Measurements from ENCODE around the gene NEK5.

NEK5 gene

GRCh38 chr13:52156724-52157261 is 27.9 kb upstream of the NEK5 start:
- no peak for TF ChIP-seq ZNF70 (CRISPR knock-in tag; IDR thresholded peaks at IDR 0.05)
- TF ChIP-seq TOX (CRISPR knock-in tag; IDR thresholded peaks at IDR 0.05; ENCODE audit: borderline replicate concordance) = no peak
- TF ChIP-seq ZNF8 (CRISPR knock-in tag; IDR thresholded peaks at IDR 0.05) = no peak
- no peak for TF ChIP-seq PATZ1 (CRISPR knock-in tag; IDR thresholded peaks at IDR 0.05; ENCODE audit: borderline replicate concordance)

GRCh38 chr13:52155177-52155576 is 26.3 kb upstream of the NEK5 start:
- no peak for TF ChIP-seq PPARA (CRISPR knock-in tag; IDR thresholded peaks at IDR 0.05; ENCODE audit: borderline replicate concordance)
- TF ChIP-seq OSR1 (CRISPR knock-in tag; IDR thresholded peaks at IDR 0.05) = no peak
- no peak for TF ChIP-seq GLIS3 (CRISPR knock-in tag; IDR thresholded peaks at IDR 0.05)
- TF ChIP-seq TOX (CRISPR knock-in tag; IDR thresholded peaks at IDR 0.05; ENCODE audit: borderline replicate concordance) = no peak
- TF ChIP-seq ZNF565 (CRISPR knock-in tag; conservative IDR thresholded peaks at IDR 0.05; ENCODE audit: low read depth) = no peak
- no peak for TF ChIP-seq POU6F1 (CRISPR knock-in tag; IDR thresholded peaks at IDR 0.05; ENCODE audit: borderline replicate concordance, low read depth)
- no peak for TF ChIP-seq BACH2 (CRISPR knock-in tag; IDR thresholded peaks at IDR 0.05; ENCODE audit: borderline replicate concordance)
- no peak for TF ChIP-seq CSRNP3 (CRISPR knock-in tag; IDR thresholded peaks at IDR 0.05)
- no peak for TF ChIP-seq SNAI2 (CRISPR knock-in tag; IDR thresholded peaks at IDR 0.05)
- TF ChIP-seq CSDC2 (CRISPR knock-in tag; IDR thresholded peaks at IDR 0.05) = no peak
- no peak for TF ChIP-seq ZNF70 (CRISPR knock-in tag; IDR thresholded peaks at IDR 0.05)
- no peak for TF ChIP-seq ESRRG (CRISPR knock-in tag; IDR thresholded peaks at IDR 0.05)
- TF ChIP-seq ZNF8 (CRISPR knock-in tag; IDR thresholded peaks at IDR 0.05) = no peak
- no peak for TF ChIP-seq RARB (CRISPR knock-in tag; IDR thresholded peaks at IDR 0.05)
- no peak for TF ChIP-seq ISL1 (CRISPR knock-in tag; IDR thresholded peaks at IDR 0.05)
- no peak for TF ChIP-seq TSHZ2 (CRISPR knock-in tag; IDR thresholded peaks at IDR 0.05)
- no peak for TF ChIP-seq ZFP3 (CRISPR knock-in tag; IDR thresholded peaks at IDR 0.05)
- no peak for TF ChIP-seq CREB5 (CRISPR knock-in tag; IDR thresholded peaks at IDR 0.05; ENCODE audit: low read depth)
- TF ChIP-seq ZC3H10 (CRISPR knock-in tag; IDR thresholded peaks at IDR 0.05) = no peak
- no peak for TF ChIP-seq TCF4 (CRISPR knock-in tag; IDR thresholded peaks at IDR 0.05; ENCODE audit: borderline replicate concordance)
- ATAC-seq = no peak

More at GRCh38 chr13:52156724-52157261, 27.9 kb upstream of the NEK5 start:
- ATAC-seq = no peak

GRCh38 chr13:52147225-52147624 is 18.4 kb upstream of the NEK5 start:
- TF ChIP-seq ZNF565 (CRISPR knock-in tag; conservative IDR thresholded peaks at IDR 0.05; ENCODE audit: low read depth) (no peak), CSRNP3 (CRISPR knock-in tag; IDR thresholded peaks at IDR 0.05) (no peak), CSDC2 (CRISPR knock-in tag; IDR thresholded peaks at IDR 0.05) (no peak), ZFP30 (CRISPR knock-in tag; IDR thresholded peaks at IDR 0.05) (no peak), POU6F1 (CRISPR knock-in tag; IDR thresholded peaks at IDR 0.05; ENCODE audit: borderline replicate concordance, low read depth) (no peak), TSHZ2 (CRISPR knock-in tag; IDR thresholded peaks at IDR 0.05) (no peak), ZC3H10 (CRISPR knock-in tag; IDR thresholded peaks at IDR 0.05) (no peak), ZNF8 (CRISPR knock-in tag; IDR thresholded peaks at IDR 0.05) (no peak), BACH2 (CRISPR knock-in tag; IDR thresholded peaks at IDR 0.05; ENCODE audit: borderline replicate concordance) (no peak), GLIS3 (CRISPR knock-in tag; IDR thresholded peaks at IDR 0.05) (no peak)
- no peak for ATAC-seq

Data from SK-N-SH treated with all-trans-retinoic acid at 6 μM for 48 hours (cell line).